Choroid plexus epithelial cell (primary cell): Measurements from ENCODE around the gene SLC6A5.
A peak's percentile ranks its signal among the peaks of the same experiment; 100 is the strongest.

ENCODE experiments used
- DNase-seq: peaks from one replicate; pipeline ENCODE4 v3.0.0-alpha.2; 2010; ENCODE audit warnings: low read depth
- H3K4me3 ChIP-seq: 2 replicates; pipeline ENCODE4 v1.5.1; 2011; ENCODE audit warnings: low read depth, mild to moderate bottlenecking, control low read depth, low read length, moderate library complexity
- CTCF ChIP-seq: conservative IDR thresholded peaks from 2 replicates; pipeline ENCODE4 v1.5.1; 2011; ENCODE audit warnings: low read depth, mild to moderate bottlenecking, control low read depth, inconsistent platforms, low read length, moderate library complexity

The SLC6A5 gene

GRCh38 chr11:20634781-20635180, 35.4 kb downstream of the SLC6A5 start:
- H3K4me3 ChIP-seq: no peak overlapping the region
- TF ChIP-seq CTCF: no peak
- DNase-seq: no peak

DNA sequence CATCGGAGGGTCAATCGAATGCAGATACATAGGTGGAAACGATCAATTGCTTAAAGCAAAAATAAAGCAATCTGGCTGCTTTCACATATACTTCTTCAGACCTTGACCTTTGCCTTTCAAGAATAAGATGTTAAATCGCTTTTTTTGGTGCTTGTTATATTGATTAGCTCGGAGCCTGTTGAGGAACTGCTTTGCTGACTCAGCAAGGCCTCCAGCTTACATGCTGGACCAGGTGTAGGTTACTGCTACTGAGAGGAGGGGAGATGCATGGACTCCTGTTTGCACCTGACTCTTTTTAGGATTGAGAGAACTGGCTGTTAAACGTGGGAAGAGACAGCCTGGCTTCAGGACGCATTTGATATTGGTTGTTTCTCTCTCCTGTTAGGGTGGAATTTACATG, 38.7 kb downstream of the SLC6A5 start:
- DNase-seq: no peak
- no peak overlapping the region for H3K4me3 ChIP-seq
- TF ChIP-seq CTCF: no peak

DNA sequence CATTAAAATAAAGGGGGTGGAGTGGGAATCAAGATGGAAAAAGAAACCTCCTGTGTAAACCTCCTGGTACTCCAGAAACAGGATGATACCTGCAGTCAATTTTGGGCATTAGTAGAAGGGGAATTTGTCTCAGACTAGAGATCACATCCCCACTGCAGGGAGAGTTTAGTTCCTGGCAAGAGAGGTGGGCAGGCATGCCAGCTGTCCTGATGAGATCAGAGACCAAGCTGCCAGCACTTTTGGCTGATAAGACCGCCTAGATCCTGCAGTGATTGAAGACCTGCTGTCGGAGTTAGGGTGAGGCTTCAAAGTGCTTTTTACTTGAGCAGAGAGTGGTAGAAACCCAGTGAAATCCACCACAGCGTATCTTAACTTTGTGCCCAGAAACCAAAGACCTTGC, 40.3 kb downstream of the SLC6A5 start:
- no peak for TF ChIP-seq CTCF
- no peak for DNase-seq
- H3K4me3 ChIP-seq: no peak overlapping the region

GRCh38 chr11:20640401-20640800, 41.0 kb downstream of the SLC6A5 start:
- no peak overlapping the region for H3K4me3 ChIP-seq
- no peak for TF ChIP-seq CTCF
- DNase-seq: no peak

- DNase-seq: no peak
- H3K4me3 ChIP-seq: no peak overlapping the region
- no peak for TF ChIP-seq CTCF
Observed at GRCh38 chr11:20644360-20644759, 45.0 kb downstream of the SLC6A5 start.

GRCh38 chr11:20647976-20648565, 48.7 kb downstream of the SLC6A5 start:
- TF ChIP-seq CTCF: peak; percentile 88
- no peak overlapping the region for H3K4me3 ChIP-seq
- DNase-seq: peak; percentile 61

- no peak for TF ChIP-seq CTCF
Observed at GRCh38 chr11:20652150-20652806, 52.9 kb downstream of the SLC6A5 start.

More at GRCh38 chr11:20652150-20652806, 52.9 kb downstream of the SLC6A5 start:
- no peak for DNase-seq
- H3K4me3 ChIP-seq: no peak overlapping the region
